ENCODE measurements around the gene CAMK2A.

DNA sequence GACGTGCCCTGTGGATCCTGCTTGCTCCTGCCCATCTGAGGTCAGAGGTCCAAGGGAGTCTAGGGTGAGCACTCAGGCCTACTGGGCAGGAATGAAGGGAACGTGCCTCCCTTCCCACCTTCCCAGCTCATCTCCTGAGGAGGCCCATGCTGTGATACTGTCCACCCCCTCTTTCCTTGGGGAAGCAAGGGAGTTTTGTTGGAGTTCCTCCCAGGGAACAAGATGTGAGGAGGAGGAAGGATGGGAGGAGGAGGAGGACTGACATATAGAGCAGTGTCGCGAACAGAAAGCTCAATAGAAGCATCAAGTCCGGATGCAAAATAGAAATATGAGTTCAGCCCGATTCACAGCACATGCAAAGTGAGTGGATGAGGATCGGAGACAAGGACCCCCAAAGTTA, 58.7 kb downstream of the CAMK2A start:
- TF ChIP-seq, protein P1, sequence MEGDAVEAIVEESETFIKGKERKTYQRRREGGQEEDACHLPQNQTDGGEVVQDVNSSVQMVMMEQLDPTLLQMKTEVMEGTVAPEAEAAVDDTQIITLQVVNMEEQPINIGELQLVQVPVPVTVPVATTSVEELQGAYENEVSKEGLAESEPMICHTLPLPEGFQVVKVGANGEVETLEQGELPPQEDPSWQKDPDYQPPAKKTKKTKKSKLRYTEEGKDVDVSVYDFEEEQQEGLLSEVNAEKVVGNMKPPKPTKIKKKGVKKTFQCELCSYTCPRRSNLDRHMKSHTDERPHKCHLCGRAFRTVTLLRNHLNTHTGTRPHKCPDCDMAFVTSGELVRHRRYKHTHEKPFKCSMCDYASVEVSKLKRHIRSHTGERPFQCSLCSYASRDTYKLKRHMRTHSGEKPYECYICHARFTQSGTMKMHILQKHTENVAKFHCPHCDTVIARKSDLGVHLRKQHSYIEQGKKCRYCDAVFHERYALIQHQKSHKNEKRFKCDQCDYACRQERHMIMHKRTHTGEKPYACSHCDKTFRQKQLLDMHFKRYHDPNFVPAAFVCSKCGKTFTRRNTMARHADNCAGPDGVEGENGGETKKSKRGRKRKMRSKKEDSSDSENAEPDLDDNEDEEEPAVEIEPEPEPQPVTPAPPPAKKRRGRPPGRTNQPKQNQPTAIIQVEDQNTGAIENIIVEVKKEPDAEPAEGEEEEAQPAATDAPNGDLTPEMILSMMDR (IDR thresholded peaks at IDR 0.05), result no peak
- TF ChIP-seq POLR2A (IDR thresholded peaks at IDR 0.05), result no peak

Data from Peyer's patch (tissue), 4 donors.